Measurements from ENCODE around the gene H6PD. TPM values are rescaled to one million over a fixed set of nuclear protein-coding genes. Genes with fewer than 3 reads are reported as not detected.
"Not testable (repeated sequence)": the region's sequence is repeated elsewhere in the genome, so short reads cannot be mapped to it uniquely, and the experiment has no call there.

H6PD gene
- total RNA-seq, 2 experiments from 2014 or later: 7.5 to 7.8 TPM

- Mint-ChIP-seq H3K4me1 (ENCODE audit: low read depth) (peaks cover 15% of the 10 kb centered on the region), H3K4me3 (no peak overlapping the region), H3K27ac (no peak overlapping the region), H3K27me3 (no peaks in the 10 kb centered on the region), H3K9me3 (no peaks in the 10 kb centered on the region), H3K36me3 (ENCODE audit: low read depth) (no peaks in the 10 kb centered on the region)
- CTCF ChIA-PET: interaction anchor here (2.0 to 2.4 kb wide), 2 partner anchors 157 to 192 kb away, joined by 7 read pairs; no protein-coding TSS in a partner anchor
- ATAC-seq: no peak
- intact Hi-C loops (cut with micrococcal nuclease): no loop called here
- POLR2A ChIA-PET: no interaction called here
- TF ChIP-seq, protein P1, sequence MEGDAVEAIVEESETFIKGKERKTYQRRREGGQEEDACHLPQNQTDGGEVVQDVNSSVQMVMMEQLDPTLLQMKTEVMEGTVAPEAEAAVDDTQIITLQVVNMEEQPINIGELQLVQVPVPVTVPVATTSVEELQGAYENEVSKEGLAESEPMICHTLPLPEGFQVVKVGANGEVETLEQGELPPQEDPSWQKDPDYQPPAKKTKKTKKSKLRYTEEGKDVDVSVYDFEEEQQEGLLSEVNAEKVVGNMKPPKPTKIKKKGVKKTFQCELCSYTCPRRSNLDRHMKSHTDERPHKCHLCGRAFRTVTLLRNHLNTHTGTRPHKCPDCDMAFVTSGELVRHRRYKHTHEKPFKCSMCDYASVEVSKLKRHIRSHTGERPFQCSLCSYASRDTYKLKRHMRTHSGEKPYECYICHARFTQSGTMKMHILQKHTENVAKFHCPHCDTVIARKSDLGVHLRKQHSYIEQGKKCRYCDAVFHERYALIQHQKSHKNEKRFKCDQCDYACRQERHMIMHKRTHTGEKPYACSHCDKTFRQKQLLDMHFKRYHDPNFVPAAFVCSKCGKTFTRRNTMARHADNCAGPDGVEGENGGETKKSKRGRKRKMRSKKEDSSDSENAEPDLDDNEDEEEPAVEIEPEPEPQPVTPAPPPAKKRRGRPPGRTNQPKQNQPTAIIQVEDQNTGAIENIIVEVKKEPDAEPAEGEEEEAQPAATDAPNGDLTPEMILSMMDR (IDR thresholded peaks at IDR 0.05): no peak
- DNase-seq: no peak
These were observed 63.7 kb downstream of the H6PD start for GRCh38 chr1:9298282-9298681.

GRCh38 chr1:9299571-9300541 is 65.3 kb downstream of the H6PD start:
- DNase-seq; H3K27ac Mint-ChIP-seq; H3K9me3 Mint-ChIP-seq; intact Hi-C loops (cut with micrococcal nuclease); H3K4me3 Mint-ChIP-seq; POLR2A ChIA-PET; H3K36me3 Mint-ChIP-seq (ENCODE audit: low read depth); H3K27me3 Mint-ChIP-seq; ATAC-seq: not testable (repeated sequence)
- H3K4me1 Mint-ChIP-seq (ENCODE audit: low read depth): peaks cover 15% of the 10 kb centered on the region
- CTCF ChIA-PET: interaction anchor here (1.8 kb wide), 1 partner anchor 10 kb away, joined by 5 read pairs; no protein-coding TSS in a partner anchor

DNA sequence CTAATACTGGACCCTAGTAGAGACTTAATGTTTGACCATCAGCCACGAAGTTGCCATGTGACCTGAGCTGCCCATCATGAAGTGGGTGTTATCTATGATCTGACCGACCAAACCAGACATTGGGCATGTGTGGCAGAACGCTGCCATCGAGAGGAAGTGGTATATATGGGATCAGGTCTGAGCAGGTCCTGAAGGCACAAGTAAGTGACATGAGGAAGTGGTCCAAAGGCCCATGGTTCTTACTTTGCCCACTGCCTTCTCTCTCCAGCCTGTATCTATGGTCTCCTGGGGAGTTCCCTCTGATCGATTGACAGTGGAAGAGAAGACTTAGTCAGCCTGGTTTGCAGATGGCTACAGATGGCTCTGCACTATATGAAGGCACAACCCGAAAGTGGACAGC is 66.0 kb downstream of the H6PD start:
- H3K27ac Mint-ChIP-seq: no peak overlapping the region
- H3K4me1 Mint-ChIP-seq (ENCODE audit: low read depth): peaks cover 10% of the 10 kb centered on the region
- intact Hi-C loops (cut with micrococcal nuclease): no loop called here
- ATAC-seq (no peak), DNase-seq (no peak)
- CTCF ChIA-PET: interaction anchor here (1.5 to 1.8 kb wide), 2 partner anchors 10 to 155 kb away, joined by 3 to 5 read pairs; no protein-coding TSS in a partner anchor
- no peak overlapping the region for H3K4me3 Mint-ChIP-seq
- no peaks in the 10 kb centered on the region for H3K27me3 Mint-ChIP-seq
- no peaks in the 10 kb centered on the region for H3K36me3 Mint-ChIP-seq (ENCODE audit: low read depth)
- POLR2A ChIA-PET: no interaction called here
- no peaks in the 10 kb centered on the region for H3K9me3 Mint-ChIP-seq
- TF ChIP-seq, protein P1 (IDR thresholded peaks at IDR 0.05): no peak

- DNase-seq (no peak), ATAC-seq (no peak)
- Mint-ChIP-seq H3K27me3 (no peaks in the 10 kb centered on the region), H3K36me3 (ENCODE audit: low read depth) (no peaks in the 10 kb centered on the region), H3K4me3 (no peak overlapping the region), H3K27ac (no peak overlapping the region), H3K4me1 (ENCODE audit: low read depth) (peaks cover 6% of the 10 kb centered on the region), H3K9me3 (no peaks in the 10 kb centered on the region)
- TF ChIP-seq, protein P1 (IDR thresholded peaks at IDR 0.05): no peak
- ChIA-PET POLR2A (no interaction called here), CTCF (no interaction called here)
- intact Hi-C loops (cut with micrococcal nuclease): no loop called here
These were observed 68.4 kb downstream of the H6PD start for GRCh38 chr1:9302745-9303524.

- CTCF ChIA-PET: interaction anchor here (0.8 kb wide), 1 partner anchor 14 kb away, joined by 3 read pairs; no protein-coding TSS in a partner anchor
These were observed 69.3 kb downstream of the H6PD start for GRCh38 chr1:9303916-9304315.

More at GRCh38 chr1:9303916-9304315, 69.3 kb downstream of the H6PD start:
- Mint-ChIP-seq H3K36me3 (ENCODE audit: low read depth) (no peaks in the 10 kb centered on the region), H3K4me3 (no peak overlapping the region), H3K9me3 (no peaks in the 10 kb centered on the region), H3K4me1 (ENCODE audit: low read depth) (peaks cover 6% of the 10 kb centered on the region), H3K27me3 (no peaks in the 10 kb centered on the region), H3K27ac (no peak overlapping the region)
- no peak for ATAC-seq
- intact Hi-C loops (cut with micrococcal nuclease): no loop called here
- POLR2A ChIA-PET: no interaction called here
- TF ChIP-seq, protein P1 (IDR thresholded peaks at IDR 0.05): no peak
- no peak for DNase-seq
